Endodermal cell (in vitro differentiated cells): ENCODE measurements around the gene ANOS1. TPM values are rescaled to one million over a fixed set of nuclear protein-coding genes. Genes with fewer than 3 reads are reported as not detected.

ENCODE experiments used
- DNase-seq: peaks from one replicate; pipeline ENCODE4 v3.0.0-alpha.2; 2017
- H3K27ac ChIP-seq: 2 replicates; pipeline ENCODE4 v1.5.1; 2013; ENCODE audit warnings: mild to moderate bottlenecking, low read depth, low read length, moderate library complexity
- H3K27me3 ChIP-seq: 2 replicates; pipeline ENCODE4 v1.6.1; 2013; ENCODE audit warnings: mild to moderate bottlenecking, low read length, moderate library complexity; ENCODE audit not compliant: insufficient read depth, control insufficient read depth, poor library complexity, severe bottlenecking
- H3K36me3 ChIP-seq: 2 replicates; pipeline ENCODE4 v1.7.0; 2013; ENCODE audit warnings: mild to moderate bottlenecking, low read length, moderate library complexity; ENCODE audit not compliant: control insufficient read depth, insufficient read depth
- H3K4me1 ChIP-seq: one replicate; pipeline ENCODE4 v1.7.0; 2013; ENCODE audit warnings: low read length; ENCODE audit not compliant: control insufficient read depth, insufficient read depth
- H3K4me3 ChIP-seq: 2 replicates; pipeline ENCODE4 v1.5.1; 2013; ENCODE audit warnings: mild to moderate bottlenecking, low read length, moderate library complexity
- H3K9ac ChIP-seq: 2 replicates; pipeline ENCODE4 v1.6.1; 2013; ENCODE audit warnings: mild to moderate bottlenecking, low read length, moderate library complexity; ENCODE audit not compliant: poor library complexity, severe bottlenecking; ENCODE audit errors: extremely low read depth
- H3K9me3 ChIP-seq: 2 replicates; pipeline ENCODE4 v1.6.1; 2013; ENCODE audit warnings: mild to moderate bottlenecking, low read length, moderate library complexity; ENCODE audit not compliant: control insufficient read depth
- H3K27ac Mint-ChIP-seq: 2 replicates; pipeline ENCODE4 v1.8.0; 2020; ENCODE audit warnings: mixed read lengths
- H3K27me3 Mint-ChIP-seq: 2 replicates; pipeline ENCODE4 v1.8.0; 2021; ENCODE audit warnings: mild to moderate bottlenecking, mixed read lengths; ENCODE audit not compliant: insufficient read depth
- H3K36me3 Mint-ChIP-seq: 2 replicates; pipeline ENCODE4 v1.8.0; 2020; ENCODE audit warnings: low read depth, mixed read lengths
- H3K4me1 Mint-ChIP-seq: 2 replicates; pipeline ENCODE4 v1.8.0; 2020; ENCODE audit warnings: mixed read lengths
- H3K4me3 Mint-ChIP-seq: 2 replicates; pipeline ENCODE4 v1.8.0; 2020; ENCODE audit warnings: mild to moderate bottlenecking, moderate library complexity, mixed read lengths
- H3K9me3 Mint-ChIP-seq: 2 replicates; pipeline ENCODE4 v1.8.0; 2020; ENCODE audit warnings: mild to moderate bottlenecking, mixed read lengths
- WGBS, 2 experiments: methylation state at CpG; one replicate each; pipeline versions ENCODE4 v1.1.5 to v1.1.7; 2013; ENCODE audit warnings: missing lambda C conversion rate in 2 of 2, mixed read lengths in 1 of 2; ENCODE audit not compliant: insufficient coverage in 1 of 2, insufficient read length in 1 of 2; 5-methylcytosine and 5-hydroxymethylcytosine counted together
- total RNA-seq, 2 donors: library from RNA; stranded (reverse); fragmentation: NEBNext Ultra II Directional in 1 of 2; extraction: Animal tissue kit (Norgen Biotek cat#: 25700) in 1 of 2; gene quantifications; 2 replicates in 1 of 2; 3 replicates in 1 of 2; pipeline ENCODE4 v1.2.1, GENCODE V29; 2021
- TF ChIP-seq, protein P1 (sequence below): fragments of 200-600 bp; sonication (generic); conservative IDR thresholded peaks from 2 replicates; pipeline ENCODE4 v1.5.0; 2021; ENCODE audit warnings: antibody characterized with exemption, mild to moderate bottlenecking

The ANOS1 gene
- total RNA-seq, 2 donors from 2014 or later = 7.1 to 57.4 TPM

DNA sequence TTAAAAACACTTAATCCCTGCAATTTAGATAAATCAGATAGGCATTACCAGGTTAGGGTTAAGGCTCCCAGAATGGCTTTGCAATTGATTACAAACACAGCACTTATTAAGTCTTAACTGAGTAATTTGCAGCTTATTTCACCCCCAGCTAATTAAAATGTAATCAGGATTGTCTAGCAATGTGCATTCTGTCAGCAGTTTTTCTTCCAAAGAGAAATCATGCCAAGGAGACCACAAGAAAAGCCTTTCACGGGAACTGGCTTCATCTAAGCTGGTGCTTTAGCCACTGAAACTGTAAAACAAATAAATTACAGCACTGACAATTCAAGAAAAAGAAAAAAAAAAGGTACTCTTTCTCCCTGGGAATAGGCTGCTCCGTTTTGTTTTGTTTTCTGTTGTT, 2.1 kb downstream of the ANOS1 start:
- H3K9ac ChIP-seq = no peak overlapping the region
- WGBS, 2 experiments = 15% methylated on average over 2 of the region's 2 CpGs; no CpG with 5 or more reads in 1 of the 2 experiments
- peaks cover 41% of the 10 kb centered on the region for H3K4me1 Mint-ChIP-seq
- H3K36me3 Mint-ChIP-seq = peaks cover 6% of the 10 kb centered on the region
- peak overlapping the region; percentile 83 for H3K4me3 ChIP-seq
- H3K27me3 ChIP-seq = peaks cover 11% of the 10 kb centered on the region
- no peak for DNase-seq
- peak overlapping the region; percentile 82 for H3K4me3 Mint-ChIP-seq
- H3K27me3 Mint-ChIP-seq = peaks cover 36% of the 10 kb centered on the region
- no peaks in the 10 kb centered on the region for H3K9me3 Mint-ChIP-seq
- no peaks in the 10 kb centered on the region for H3K9me3 ChIP-seq
- no peak overlapping the region for H3K27ac ChIP-seq
- H3K4me1 ChIP-seq = no peaks in the 10 kb centered on the region
- H3K27ac Mint-ChIP-seq = no peak overlapping the region
- TF ChIP-seq, protein P1, sequence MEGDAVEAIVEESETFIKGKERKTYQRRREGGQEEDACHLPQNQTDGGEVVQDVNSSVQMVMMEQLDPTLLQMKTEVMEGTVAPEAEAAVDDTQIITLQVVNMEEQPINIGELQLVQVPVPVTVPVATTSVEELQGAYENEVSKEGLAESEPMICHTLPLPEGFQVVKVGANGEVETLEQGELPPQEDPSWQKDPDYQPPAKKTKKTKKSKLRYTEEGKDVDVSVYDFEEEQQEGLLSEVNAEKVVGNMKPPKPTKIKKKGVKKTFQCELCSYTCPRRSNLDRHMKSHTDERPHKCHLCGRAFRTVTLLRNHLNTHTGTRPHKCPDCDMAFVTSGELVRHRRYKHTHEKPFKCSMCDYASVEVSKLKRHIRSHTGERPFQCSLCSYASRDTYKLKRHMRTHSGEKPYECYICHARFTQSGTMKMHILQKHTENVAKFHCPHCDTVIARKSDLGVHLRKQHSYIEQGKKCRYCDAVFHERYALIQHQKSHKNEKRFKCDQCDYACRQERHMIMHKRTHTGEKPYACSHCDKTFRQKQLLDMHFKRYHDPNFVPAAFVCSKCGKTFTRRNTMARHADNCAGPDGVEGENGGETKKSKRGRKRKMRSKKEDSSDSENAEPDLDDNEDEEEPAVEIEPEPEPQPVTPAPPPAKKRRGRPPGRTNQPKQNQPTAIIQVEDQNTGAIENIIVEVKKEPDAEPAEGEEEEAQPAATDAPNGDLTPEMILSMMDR = no peak
- no peaks in the 10 kb centered on the region for H3K36me3 ChIP-seq

DNA sequence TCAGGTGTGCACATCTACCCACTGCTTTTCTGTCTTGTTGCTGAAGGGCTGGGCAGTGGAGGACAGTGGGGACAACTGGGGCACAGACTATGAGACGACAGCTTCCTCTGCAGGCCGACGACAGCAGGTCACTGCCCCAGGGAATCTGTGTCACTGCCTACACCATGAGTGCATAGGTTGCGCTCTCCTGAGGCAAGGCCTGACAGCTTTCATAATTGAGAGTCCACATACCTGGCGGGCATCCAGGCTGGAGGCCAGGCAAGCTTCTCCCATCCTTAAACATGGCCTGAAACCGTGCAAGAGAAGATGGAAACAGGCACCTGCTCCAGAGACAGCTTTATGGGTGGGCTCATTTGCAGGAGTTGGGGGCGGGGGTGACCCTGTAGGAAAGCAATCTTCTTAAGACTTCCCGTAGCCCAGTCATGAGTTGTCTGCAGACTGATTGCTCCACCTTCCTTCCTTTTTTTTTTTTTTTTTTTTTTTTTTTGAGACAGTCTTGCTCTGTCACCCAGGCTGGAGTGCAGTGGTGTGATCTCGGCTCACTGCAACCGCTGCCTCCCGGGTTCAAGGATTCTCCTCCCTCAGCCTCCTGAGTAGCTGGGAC, 2.9 kb downstream of the ANOS1 start:
- Histone ChIP-seq H3K9ac (no peak overlapping the region), H3K4me3 (no peak overlapping the region), H3K9me3 (no peaks in the 10 kb centered on the region), H3K27me3 (peaks cover 11% of the 10 kb centered on the region), H3K27ac (no peak overlapping the region), H3K36me3 (no peaks in the 10 kb centered on the region), H3K4me1 (no peaks in the 10 kb centered on the region)
- Mint-ChIP-seq H3K27ac (no peak overlapping the region), H3K27me3 (peaks cover 36% of the 10 kb centered on the region), H3K36me3 (peaks cover 6% of the 10 kb centered on the region), H3K4me3 (peak overlapping the region; percentile 82), H3K4me1 (peaks cover 49% of the 10 kb centered on the region), H3K9me3 (no peaks in the 10 kb centered on the region)
- DNase-seq = no peak
- TF ChIP-seq, protein P1 = no peak
- 82% methylated on average over 11 of the region's 11 CpGs; no CpG with 5 or more reads in 1 of the 2 experiments for WGBS, 2 experiments

DNA sequence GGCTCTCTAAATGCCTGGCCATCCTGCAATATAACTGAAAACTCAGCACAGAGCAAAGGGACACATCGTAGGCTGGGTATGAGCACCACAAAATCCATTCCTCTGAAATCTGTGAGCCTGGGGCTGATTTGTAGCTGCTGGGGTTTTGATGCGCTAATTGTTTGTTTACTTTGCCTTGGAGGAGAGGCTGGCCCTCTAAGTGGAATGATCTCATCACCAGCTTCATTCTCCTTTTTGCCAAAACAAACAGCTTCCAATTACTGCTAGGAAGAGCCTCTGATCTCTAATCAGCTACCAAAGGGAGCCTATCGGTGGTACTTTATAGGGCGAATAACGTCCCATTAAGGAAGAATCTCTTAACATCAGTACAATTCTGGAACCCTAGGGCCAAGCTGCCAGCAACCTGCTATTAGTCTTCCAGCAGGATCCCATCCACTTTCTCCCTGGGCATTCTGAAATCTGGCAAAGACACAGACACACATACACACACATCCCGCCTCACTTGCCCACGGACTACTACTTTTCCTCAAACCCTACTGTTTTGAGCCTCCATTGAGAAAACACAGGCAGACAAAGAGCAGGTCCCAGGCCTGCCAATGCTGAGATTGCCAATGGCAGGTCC, 5.8 kb downstream of the ANOS1 start:
- H3K4me3 ChIP-seq = peak overlapping the region; percentile 67
- H3K4me1 Mint-ChIP-seq = peaks cover 70% of the 10 kb centered on the region
- H3K9ac ChIP-seq = no peak overlapping the region
- WGBS, 2 experiments = 25% methylated on average over 6 of the region's 7 CpGs; no CpG with 5 or more reads in 1 of the 2 experiments
- peak; percentile 57 for DNase-seq
- H3K9me3 ChIP-seq = no peaks in the 10 kb centered on the region
- H3K36me3 Mint-ChIP-seq = peaks cover 8% of the 10 kb centered on the region
- no peaks in the 10 kb centered on the region for H3K4me1 ChIP-seq
- H3K27me3 Mint-ChIP-seq = peaks cover 25% of the 10 kb centered on the region
- H3K27me3 ChIP-seq = peaks cover 11% of the 10 kb centered on the region
- H3K27ac ChIP-seq = no peak overlapping the region
- peak overlapping the region; percentile 26 for H3K4me3 Mint-ChIP-seq
- TF ChIP-seq, protein P1 = no peak
- no peaks in the 10 kb centered on the region for H3K9me3 Mint-ChIP-seq
- peak overlapping the region; percentile 69 for H3K27ac Mint-ChIP-seq
- H3K36me3 ChIP-seq = no peaks in the 10 kb centered on the region
